ENCODE measurements around the gene CAPN7.

CAPN7 gene

GRCh38 chr3:15279205-15279604, 73.2 kb downstream of the CAPN7 start:
- DNase-seq: no peak

- no peak for DNase-seq
Measured at GRCh38 chr3:15279671-15280402, 73.8 kb downstream of the CAPN7 start.

- no peak for DNase-seq
Measured at GRCh38 chr3:15280853-15281532, 74.9 kb downstream of the CAPN7 start.

- DNase-seq: no peak
Measured at GRCh38 chr3:15281817-15282216, 75.8 kb downstream of the CAPN7 start.

- DNase-seq: no peak
Measured at GRCh38 chr3:15283702-15284101, 77.7 kb downstream of the CAPN7 start.

- no peak for DNase-seq
Measured at GRCh38 chr3:15284121-15284889, 78.3 kb downstream of the CAPN7 start.

GRCh38 chr3:15286022-15286421, 80.0 kb downstream of the CAPN7 start:
- DNase-seq: no peak

- no peak for DNase-seq
Measured at GRCh38 chr3:15287565-15288330, 81.7 kb downstream of the CAPN7 start.

- no peak for DNase-seq
Measured at GRCh38 chr3:15288331-15289035, 82.4 kb downstream of the CAPN7 start.

GRCh38 chr3:15289661-15290060, 83.6 kb downstream of the CAPN7 start:
- DNase-seq: no peak

- no peak for DNase-seq
Measured at GRCh38 chr3:15290736-15291135, 84.7 kb downstream of the CAPN7 start.

GRCh38 chr3:15291589-15292541, 85.8 kb downstream of the CAPN7 start:
- DNase-seq: peak; percentile 37

- no peak for DNase-seq
Measured at GRCh38 chr3:15292765-15293522, 86.9 kb downstream of the CAPN7 start.

GRCh38 chr3:15294929-15295328, 88.9 kb downstream of the CAPN7 start:
- no peak for DNase-seq

GRCh38 chr3:15295506-15295905, 89.5 kb downstream of the CAPN7 start:
- no peak for DNase-seq

- no peak for DNase-seq
Measured at GRCh38 chr3:15297608-15298350, 91.7 kb downstream of the CAPN7 start.

- no peak for DNase-seq
Measured at GRCh38 chr3:15298504-15298903, 92.5 kb downstream of the CAPN7 start.

GRCh38 chr3:15299036-15299435, 93.0 kb downstream of the CAPN7 start:
- DNase-seq: no peak

GRCh38 chr3:15300323-15301078, 94.5 kb downstream of the CAPN7 start:
- DNase-seq: no peak

Data from activated CD4-positive, CD25-positive, alpha-beta regulatory T cell treated with anti-CD3 and anti-CD28 coated beads, Interleukin-2, amount 50 U/mL, for 72 hours (primary cell).